Measurements from ENCODE around the gene TMEM25. TPM values are rescaled to one million over a fixed set of nuclear protein-coding genes. Genes with fewer than 3 reads are reported as not detected.
A peak's percentile ranks its signal among the peaks of the same experiment; 100 is the strongest.

TMEM25 gene
- total RNA-seq, 1 donor from 2014 or later = 14.7 TPM

- H3K36me3 ChIP-seq (ENCODE audit: control insufficient read depth, insufficient read depth, low read length) = peaks cover 3% of the 10 kb centered on the region
- H3K27me3 ChIP-seq (ENCODE audit: control insufficient read depth, insufficient read depth, low read length) = no peaks in the 10 kb centered on the region
- FAIRE-seq (no peak), DNase-seq (ENCODE audit: low read depth) (no peak)
- TF ChIP-seq CTCF (IDR thresholded peaks at IDR 0.05; ENCODE audit: insufficient read depth, low read length, severe bottlenecking) = no peak
- H3K4me3 ChIP-seq (ENCODE audit: low read depth, low read length) = no peak overlapping the region
Observed at GRCh38 chr11:118532852-118533768, 2.1 kb downstream of the TMEM25 start.

GRCh38 chr11:118533769-118534729, 3.1 kb downstream of the TMEM25 start:
- peaks cover 3% of the 10 kb centered on the region for H3K36me3 ChIP-seq (ENCODE audit: control insufficient read depth, insufficient read depth, low read length)
- no peak for FAIRE-seq
- no peak for TF ChIP-seq CTCF (IDR thresholded peaks at IDR 0.05; ENCODE audit: insufficient read depth, low read length, severe bottlenecking)
- H3K4me3 ChIP-seq (ENCODE audit: low read depth, low read length) = no peak overlapping the region
- no peaks in the 10 kb centered on the region for H3K27me3 ChIP-seq (ENCODE audit: control insufficient read depth, insufficient read depth, low read length)
- DNase-seq (ENCODE audit: low read depth) = no peak

- H3K36me3 ChIP-seq (ENCODE audit: control insufficient read depth, insufficient read depth, low read length) = peaks cover 3% of the 10 kb centered on the region
- H3K4me3 ChIP-seq (ENCODE audit: low read depth, low read length) = no peak overlapping the region
- DNase-seq (ENCODE audit: low read depth) (no peak), FAIRE-seq (no peak)
- H3K27me3 ChIP-seq (ENCODE audit: control insufficient read depth, insufficient read depth, low read length) = no peaks in the 10 kb centered on the region
- no peak for TF ChIP-seq CTCF (IDR thresholded peaks at IDR 0.05; ENCODE audit: insufficient read depth, low read length, severe bottlenecking)
Observed at GRCh38 chr11:118535261-118535660, 4.3 kb downstream of the TMEM25 start.

GRCh38 chr11:118536726-118537125, 5.7 kb downstream of the TMEM25 start:
- no peaks in the 10 kb centered on the region for H3K27me3 ChIP-seq (ENCODE audit: control insufficient read depth, insufficient read depth, low read length)
- TF ChIP-seq CTCF (IDR thresholded peaks at IDR 0.05; ENCODE audit: insufficient read depth, low read length, severe bottlenecking) = no peak
- DNase-seq (ENCODE audit: low read depth) (peak; percentile 53), FAIRE-seq (no peak)
- H3K4me3 ChIP-seq (ENCODE audit: low read depth, low read length) = no peak overlapping the region
- H3K36me3 ChIP-seq (ENCODE audit: control insufficient read depth, insufficient read depth, low read length) = peaks cover 3% of the 10 kb centered on the region

GRCh38 chr11:118537409-118537980, 6.5 kb downstream of the TMEM25 start:
- H3K27me3 ChIP-seq (ENCODE audit: control insufficient read depth, insufficient read depth, low read length) = no peaks in the 10 kb centered on the region
- TF ChIP-seq CTCF (IDR thresholded peaks at IDR 0.05; ENCODE audit: insufficient read depth, low read length, severe bottlenecking) = no peak
- H3K36me3 ChIP-seq (ENCODE audit: control insufficient read depth, insufficient read depth, low read length) = peaks cover 1% of the 10 kb centered on the region
- no peak overlapping the region for H3K4me3 ChIP-seq (ENCODE audit: low read depth, low read length)
- no peak for FAIRE-seq
- no peak for DNase-seq (ENCODE audit: low read depth)

Data from bronchial epithelial cell (primary cell).